GOT3 (cell line): ENCODE results near the gene ARID5B.

Source experiments
- DNase-seq: peaks from one replicate; lab custom pipeline; 2025; ENCODE audit warnings: mixed read lengths; lab: John Stamatoyannopoulos, UW

Gene ARID5B

GRCh38 chr10:61989995-61990760 is 88.7 kb downstream of the ARID5B start:
- no peak for DNase-seq

- no peak for DNase-seq
Observed at GRCh38 chr10:61990761-61991135, 89.2 kb downstream of the ARID5B start.

GRCh38 chr10:61991166-61991565 is 89.7 kb downstream of the ARID5B start:
- DNase-seq: no peak

GRCh38 chr10:61992059-61992460 is 90.6 kb downstream of the ARID5B start:
- no peak for DNase-seq

GRCh38 chr10:61992671-61993668 is 91.5 kb downstream of the ARID5B start:
- no peak for DNase-seq

- DNase-seq: no peak
Observed at GRCh38 chr10:61993711-61994401, 92.4 kb downstream of the ARID5B start.

- no peak for DNase-seq
Observed at GRCh38 chr10:61994405-61995219, 93.1 kb downstream of the ARID5B start.

GRCh38 chr10:61995220-61995503 is 93.7 kb downstream of the ARID5B start:
- DNase-seq: no peak

GRCh38 chr10:61998937-61999336 is 97.4 kb downstream of the ARID5B start:
- DNase-seq: no peak

- DNase-seq: no peak
Observed at GRCh38 chr10:62000037-62000603, 98.6 kb downstream of the ARID5B start.

- no peak for DNase-seq
Observed at GRCh38 chr10:62000726-62001125, 99.2 kb downstream of the ARID5B start.

- DNase-seq: no peak
Observed at GRCh38 chr10:62001898-62002297, 100.4 kb downstream of the ARID5B start.

- no peak for DNase-seq
Observed at GRCh38 chr10:62002753-62003152, 101.3 kb downstream of the ARID5B start.

GRCh38 chr10:62004042-62004441 is 102.5 kb downstream of the ARID5B start:
- no peak for DNase-seq

- DNase-seq: no peak
Observed at GRCh38 chr10:62005281-62005680, 103.8 kb downstream of the ARID5B start.

GRCh38 chr10:62005687-62006086 is 104.2 kb downstream of the ARID5B start:
- no peak for DNase-seq

- no peak for DNase-seq
Observed at GRCh38 chr10:62007145-62007544, 105.6 kb downstream of the ARID5B start.

- no peak for DNase-seq
Observed at GRCh38 chr10:62008196-62008595, 106.7 kb downstream of the ARID5B start.

GRCh38 chr10:62008946-62009345 is 107.4 kb downstream of the ARID5B start:
- no peak for DNase-seq

GRCh38 chr10:62010366-62010765 is 108.9 kb downstream of the ARID5B start:
- DNase-seq: no peak

GRCh38 chr10:62011558-62011957 is 110.1 kb downstream of the ARID5B start:
- no peak for DNase-seq
